Fibroblast of peridontal ligament (primary cell): ENCODE results near the gene TMEM41A.

Experiments used
- DNase-seq: peaks from one replicate; pipeline ENCODE4 v3.0.0-alpha.2; 2010; ENCODE audit errors: extremely low read depth

TMEM41A gene

DNA sequence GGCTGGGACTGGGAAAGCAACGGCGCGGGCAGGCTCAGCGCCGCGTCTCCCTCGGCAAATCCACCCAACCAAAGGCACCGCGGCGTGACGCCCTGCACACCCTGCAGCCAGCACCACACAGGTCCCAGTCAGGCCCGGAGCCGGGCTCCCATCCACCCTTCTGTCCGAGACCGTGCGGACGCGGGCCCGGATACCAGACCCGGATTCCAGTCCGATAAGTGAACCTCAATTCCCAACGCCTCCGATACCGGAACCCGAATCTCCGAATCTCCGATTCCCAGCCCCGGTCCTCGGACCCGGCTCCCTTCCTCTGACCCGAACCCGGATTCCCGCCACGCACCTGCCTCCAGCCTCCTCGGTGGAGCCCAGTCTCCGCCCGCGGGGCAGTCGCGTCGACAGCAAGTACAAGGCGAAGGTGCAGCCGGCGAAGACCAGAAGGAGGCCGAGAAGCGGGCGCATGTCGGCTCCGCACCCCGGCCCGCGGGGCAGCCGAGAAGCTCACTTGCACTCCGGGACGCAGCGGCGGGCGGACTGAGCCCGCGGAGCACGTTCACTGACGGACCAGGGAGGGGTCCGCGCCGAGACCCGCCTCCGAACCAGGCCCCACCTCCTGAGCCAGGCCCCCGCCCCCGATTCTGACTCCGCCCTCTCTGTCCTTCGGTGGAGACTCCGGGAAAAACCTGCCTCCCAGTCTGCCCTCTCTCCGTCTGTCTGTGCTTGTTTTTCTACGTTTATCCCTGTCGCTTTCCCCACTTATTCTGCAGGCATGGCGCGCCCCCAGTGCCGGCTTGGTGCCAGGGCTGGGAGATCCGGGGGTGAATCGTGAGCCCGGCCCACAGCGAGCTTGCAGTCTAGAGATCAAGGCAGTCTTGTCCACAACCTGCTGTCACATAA lies at the start of gene TMEM41A:
Gene TMEM41A, minus strand, starts transcription at position 533 of the 894 bp plus-strand sequence. Its CDS starts 74 bp downstream, at position 459.
- peak; percentile 80 for DNase-seq

- no peak for DNase-seq
Measured at GRCh38 chr3:185540695-185541094, 41.9 kb upstream of the TMEM41A start.

DNA sequence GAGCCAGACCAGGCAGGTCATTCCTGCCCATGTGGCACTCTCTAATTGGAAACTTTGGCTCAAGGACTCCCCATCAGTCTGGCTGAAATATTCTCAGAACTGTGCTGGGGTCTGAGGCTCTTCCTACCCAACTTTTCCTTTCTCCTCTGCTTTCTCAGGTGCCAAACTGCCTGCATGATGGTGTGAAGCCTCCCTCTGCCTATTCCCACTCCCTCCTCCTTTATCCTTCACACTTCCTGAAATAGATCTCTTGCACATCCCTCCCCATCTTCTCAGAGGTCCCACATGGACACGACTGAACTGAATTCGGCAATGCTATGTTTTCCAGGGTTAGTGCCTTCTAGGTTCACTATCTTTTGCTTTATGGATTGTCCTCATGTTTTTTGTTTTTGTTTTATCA lies 41.1 kb upstream of the TMEM41A start:
- DNase-seq, result no peak

- peak; percentile 16 for DNase-seq
Measured at GRCh38 chr3:185537369-185537970, 38.6 kb upstream of the TMEM41A start.

- DNase-seq, result peak; percentile 17
Measured at GRCh38 chr3:185534511-185534910, 35.7 kb upstream of the TMEM41A start.

DNA sequence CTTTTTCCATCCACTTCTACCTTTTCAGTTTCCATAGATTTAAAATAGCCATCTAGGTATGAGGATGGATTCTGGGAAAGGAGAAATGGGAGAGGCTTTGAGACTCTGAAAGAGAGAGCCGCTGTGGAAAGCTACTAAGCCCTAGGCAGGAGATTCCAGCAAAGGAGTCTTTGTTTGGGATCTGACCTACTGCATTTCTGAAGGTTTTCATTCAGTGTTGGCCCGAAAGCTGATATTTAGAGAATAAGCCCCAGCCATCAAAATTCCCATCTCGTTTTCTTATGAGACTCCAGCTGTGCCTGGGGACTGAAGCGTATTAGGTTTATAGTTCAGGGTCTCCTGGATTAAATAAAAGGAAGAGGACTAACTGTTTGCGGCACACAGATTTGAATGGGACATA lies 34.1 kb upstream of the TMEM41A start:
- DNase-seq, result no peak

DNA sequence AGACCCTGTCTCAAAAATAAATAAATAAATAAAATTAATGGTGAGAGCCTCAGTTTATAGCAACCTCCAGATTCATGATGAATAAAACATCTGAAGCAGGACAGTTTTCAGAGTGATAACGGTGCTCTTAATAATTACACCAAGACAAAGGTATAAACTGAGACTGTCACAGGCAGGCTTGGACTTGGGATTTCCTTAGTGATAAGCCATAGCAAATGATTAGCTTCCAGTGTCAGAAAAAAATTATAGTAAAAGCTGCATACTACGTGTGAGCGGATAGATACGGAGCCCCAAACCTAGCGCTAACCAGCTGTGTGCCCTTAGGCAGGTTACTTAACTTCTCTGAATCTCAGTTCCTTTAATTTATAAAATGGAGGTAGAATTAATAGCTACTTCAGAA lies 32.0 kb upstream of the TMEM41A start:
- DNase-seq, result no peak

DNA sequence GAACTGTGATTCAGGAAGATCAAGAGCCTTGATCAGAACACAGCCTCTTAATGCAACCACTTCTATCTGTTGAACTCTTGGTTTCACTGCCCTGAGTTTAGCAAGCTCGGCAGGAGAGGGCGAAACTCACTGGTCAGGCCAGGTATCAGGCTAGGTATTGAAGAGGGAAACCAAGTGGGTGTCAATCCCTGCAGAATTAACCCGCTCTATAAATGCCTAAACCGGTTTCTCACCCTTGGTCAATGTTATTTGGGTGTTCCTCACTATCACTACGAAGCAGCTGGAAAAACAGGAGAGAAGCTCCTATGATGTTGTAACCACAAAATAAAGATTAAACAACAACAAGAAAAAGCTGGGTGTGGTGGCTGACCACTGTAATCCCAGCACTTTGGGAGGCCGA lies 29.7 kb upstream of the TMEM41A start:
- DNase-seq, result no peak

GRCh38 chr3:185527364-185527763 lies 28.5 kb upstream of the TMEM41A start:
- no peak for DNase-seq

- DNase-seq, result no peak
Measured at GRCh38 chr3:185526349-185526951, 27.6 kb upstream of the TMEM41A start.

DNA sequence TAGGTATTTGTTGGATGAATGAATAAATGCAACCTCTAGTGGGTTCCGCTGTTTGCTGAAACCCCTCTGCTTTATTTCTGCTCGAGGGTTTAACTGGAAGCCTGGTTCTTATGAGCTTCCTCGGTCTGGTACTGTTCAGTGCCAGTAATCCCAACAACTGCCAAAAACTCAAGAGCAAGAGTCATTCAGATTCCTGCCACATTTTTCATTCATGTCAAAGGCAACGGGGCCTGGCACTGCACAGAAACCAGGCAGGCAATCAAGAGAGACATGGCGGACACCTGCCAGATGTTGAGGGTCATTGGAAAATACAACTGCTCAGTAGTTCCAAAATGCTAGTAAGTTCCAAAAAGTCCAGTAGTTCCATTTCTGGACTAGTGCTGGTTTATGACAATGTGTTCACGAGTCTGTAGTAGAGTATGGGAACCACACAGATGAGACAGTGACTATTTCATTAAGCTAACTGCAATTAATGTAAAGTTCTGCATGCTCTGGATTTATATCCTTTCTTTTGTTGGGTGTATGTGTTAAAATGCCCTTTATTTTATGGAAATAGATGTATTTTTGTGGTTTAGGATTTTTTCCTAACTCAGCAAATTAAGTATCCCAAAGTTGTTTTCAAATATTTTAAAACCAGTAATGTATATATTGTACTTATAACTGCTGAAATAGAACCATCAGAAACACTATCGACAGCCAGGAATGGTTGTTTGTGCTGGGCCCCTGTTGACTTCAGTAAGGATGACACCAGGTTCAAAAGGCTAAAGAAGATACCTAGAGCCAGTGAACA lies 22.7 kb upstream of the TMEM41A start:
- DNase-seq, result no peak

DNA sequence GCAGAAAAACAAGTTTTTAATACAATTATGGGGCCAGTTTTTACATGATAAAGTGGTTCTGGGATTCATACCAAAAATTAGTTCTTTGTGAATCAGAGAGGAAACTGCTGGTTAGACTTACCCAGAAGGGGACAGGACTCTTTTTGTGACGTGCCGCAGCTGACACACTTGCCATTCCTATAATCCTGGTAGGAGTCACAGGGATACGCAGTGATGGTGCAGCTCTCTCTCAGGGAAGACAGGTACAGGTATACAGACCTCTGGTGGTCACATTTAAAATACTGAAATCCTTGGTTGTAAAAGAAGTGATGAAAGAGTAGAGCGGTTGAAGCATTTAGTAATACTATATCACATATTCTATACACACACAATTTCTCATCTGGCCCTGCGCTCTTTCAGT lies 20.2 kb upstream of the TMEM41A start:
- DNase-seq, result no peak

DNA sequence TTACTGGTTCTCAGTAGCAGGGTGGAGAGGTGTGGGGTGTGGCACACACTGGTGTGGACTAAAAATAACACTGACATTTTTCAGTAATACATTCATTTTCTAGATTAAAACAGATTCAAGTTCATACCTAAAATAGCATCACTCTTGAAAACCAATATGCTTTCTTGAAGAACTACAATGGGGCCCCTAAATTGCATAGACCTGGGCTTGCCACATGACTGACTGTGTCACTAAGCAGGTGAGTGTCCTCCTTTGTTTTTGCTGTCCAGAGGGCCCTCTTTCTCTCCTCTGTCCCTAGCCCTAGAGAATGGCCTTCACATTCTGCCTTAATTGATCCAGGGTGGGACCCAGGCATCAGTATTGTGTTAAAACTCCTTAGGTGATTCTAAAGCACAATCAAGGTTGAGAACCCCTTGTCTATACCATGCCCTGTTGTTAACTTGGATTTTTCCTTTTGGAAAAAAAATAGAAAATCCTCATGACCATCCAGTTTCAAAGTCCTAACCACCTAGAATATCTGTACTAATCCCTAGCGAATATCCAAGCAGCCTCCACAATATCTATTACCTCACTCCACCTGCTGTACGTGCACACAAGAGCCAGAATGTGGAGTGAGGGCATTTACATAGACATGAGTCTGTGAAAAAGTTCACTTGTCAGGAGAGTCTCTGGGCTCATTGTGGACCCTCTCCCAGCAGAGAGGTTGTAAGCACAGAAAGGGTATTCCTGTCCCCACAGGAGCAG lies 18.7 kb upstream of the TMEM41A start:
- no peak for DNase-seq

DNA sequence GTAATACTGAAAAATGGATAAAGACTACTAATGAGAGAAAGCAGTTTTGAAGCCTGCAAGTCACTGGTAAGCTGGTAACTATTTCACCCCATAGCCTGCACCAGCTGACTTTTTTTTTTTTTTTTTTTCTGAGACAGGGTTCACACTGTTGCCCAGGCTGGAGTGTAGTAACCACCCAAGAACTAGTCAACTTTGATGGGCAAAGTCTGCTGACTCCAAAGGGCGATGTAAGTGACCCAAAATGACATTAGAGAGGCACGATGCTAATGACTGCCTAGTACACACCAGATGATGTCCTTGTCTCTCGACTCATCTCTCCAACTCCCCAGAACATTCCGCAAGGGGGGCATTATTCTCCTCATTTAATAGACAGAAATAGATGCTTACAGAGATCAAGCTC lies 12.9 kb upstream of the TMEM41A start:
- no peak for DNase-seq

- no peak for DNase-seq
Measured at GRCh38 chr3:185508335-185508991, 9.6 kb upstream of the TMEM41A start.

GRCh38 chr3:185507883-185508282 lies 9.0 kb upstream of the TMEM41A start:
- no peak for DNase-seq

DNA sequence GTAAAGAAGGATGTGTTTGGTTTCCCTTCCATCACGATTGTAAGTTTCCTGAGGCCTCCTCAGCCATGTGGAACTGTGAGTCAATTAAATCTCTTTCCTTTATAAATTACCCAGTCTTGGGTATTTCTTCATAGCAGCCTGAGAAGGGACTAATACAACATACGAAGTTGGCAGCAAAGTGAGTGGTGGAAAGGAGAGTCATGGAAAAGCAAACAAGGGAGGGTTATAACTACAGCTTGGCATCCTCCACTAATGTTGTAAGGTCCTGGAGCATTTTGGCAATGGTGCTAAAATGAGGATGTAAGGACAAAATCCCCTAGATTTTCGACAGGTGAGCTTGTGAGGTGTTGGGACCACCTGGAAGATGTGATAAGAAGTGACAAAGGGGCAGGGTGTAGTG lies 5.8 kb upstream of the TMEM41A start:
- DNase-seq, result no peak

GRCh38 chr3:185503521-185503920 lies 4.7 kb upstream of the TMEM41A start:
- no peak for DNase-seq

GRCh38 chr3:185502987-185503386 lies 4.2 kb upstream of the TMEM41A start:
- no peak for DNase-seq

- no peak for DNase-seq
Measured at GRCh38 chr3:185490241-185490640, 8.6 kb downstream of the TMEM41A start.

- DNase-seq, result no peak
Measured at GRCh38 chr3:185489462-185489861, 9.4 kb downstream of the TMEM41A start.
